ENCODE results near the gene MAPKAPK5.

Gene MAPKAPK5

DNA sequence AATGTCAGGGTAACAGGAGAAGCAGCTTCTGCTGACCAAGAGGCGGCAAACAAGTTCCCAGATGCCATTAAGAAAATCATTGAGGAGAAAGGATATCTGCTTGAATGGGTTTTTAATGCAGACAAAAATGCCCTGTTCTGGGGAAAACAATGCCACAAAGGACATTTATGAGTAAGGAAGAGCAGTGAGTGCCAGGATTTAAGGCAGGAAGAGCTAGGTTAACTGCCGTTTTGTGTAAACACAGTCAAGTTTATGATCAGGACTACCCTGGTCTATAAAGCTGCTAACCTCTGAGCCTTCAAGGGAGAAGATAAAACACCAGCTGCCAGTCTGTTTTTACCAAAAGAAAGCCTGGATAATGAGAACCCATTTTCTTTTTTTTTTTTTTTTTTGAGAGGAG lies 8.5 kb downstream of the MAPKAPK5 start:
- no peak for TF ChIP-seq FOXP2 (optimal IDR thresholded peaks at IDR 0.05; ENCODE audit: borderline replicate concordance, extremely low read depth, extremely low read length, insufficient read depth)
- TF ChIP-seq, protein P1, sequence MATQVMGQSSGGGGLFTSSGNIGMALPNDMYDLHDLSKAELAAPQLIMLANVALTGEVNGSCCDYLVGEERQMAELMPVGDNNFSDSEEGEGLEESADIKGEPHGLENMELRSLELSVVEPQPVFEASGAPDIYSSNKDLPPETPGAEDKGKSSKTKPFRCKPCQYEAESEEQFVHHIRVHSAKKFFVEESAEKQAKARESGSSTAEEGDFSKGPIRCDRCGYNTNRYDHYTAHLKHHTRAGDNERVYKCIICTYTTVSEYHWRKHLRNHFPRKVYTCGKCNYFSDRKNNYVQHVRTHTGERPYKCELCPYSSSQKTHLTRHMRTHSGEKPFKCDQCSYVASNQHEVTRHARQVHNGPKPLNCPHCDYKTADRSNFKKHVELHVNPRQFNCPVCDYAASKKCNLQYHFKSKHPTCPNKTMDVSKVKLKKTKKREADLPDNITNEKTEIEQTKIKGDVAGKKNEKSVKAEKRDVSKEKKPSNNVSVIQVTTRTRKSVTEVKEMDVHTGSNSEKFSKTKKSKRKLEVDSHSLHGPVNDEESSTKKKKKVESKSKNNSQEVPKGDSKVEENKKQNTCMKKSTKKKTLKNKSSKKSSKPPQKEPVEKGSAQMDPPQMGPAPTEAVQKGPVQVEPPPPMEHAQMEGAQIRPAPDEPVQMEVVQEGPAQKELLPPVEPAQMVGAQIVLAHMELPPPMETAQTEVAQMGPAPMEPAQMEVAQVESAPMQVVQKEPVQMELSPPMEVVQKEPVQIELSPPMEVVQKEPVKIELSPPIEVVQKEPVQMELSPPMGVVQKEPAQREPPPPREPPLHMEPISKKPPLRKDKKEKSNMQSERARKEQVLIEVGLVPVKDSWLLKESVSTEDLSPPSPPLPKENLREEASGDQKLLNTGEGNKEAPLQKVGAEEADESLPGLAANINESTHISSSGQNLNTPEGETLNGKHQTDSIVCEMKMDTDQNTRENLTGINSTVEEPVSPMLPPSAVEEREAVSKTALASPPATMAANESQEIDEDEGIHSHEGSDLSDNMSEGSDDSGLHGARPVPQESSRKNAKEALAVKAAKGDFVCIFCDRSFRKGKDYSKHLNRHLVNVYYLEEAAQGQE (IDR thresholded peaks at IDR 0.05; ENCODE audit: insufficient read depth in 1 of 2, low read depth in 2 of 2, low read length in 2 of 2), result no peak
- no peak for TF ChIP-seq POLR2AphosphoS5 (IDR thresholded peaks at IDR 0.05; ENCODE audit: low read depth, low read length)
- TF ChIP-seq SIN3A (IDR thresholded peaks at IDR 0.05; ENCODE audit: borderline replicate concordance, insufficient read depth, low read length), result no peak
- no peak for TF ChIP-seq TAF1 (IDR thresholded peaks at IDR 0.05; ENCODE audit: borderline replicate concordance, insufficient read depth, low read length)

DNA sequence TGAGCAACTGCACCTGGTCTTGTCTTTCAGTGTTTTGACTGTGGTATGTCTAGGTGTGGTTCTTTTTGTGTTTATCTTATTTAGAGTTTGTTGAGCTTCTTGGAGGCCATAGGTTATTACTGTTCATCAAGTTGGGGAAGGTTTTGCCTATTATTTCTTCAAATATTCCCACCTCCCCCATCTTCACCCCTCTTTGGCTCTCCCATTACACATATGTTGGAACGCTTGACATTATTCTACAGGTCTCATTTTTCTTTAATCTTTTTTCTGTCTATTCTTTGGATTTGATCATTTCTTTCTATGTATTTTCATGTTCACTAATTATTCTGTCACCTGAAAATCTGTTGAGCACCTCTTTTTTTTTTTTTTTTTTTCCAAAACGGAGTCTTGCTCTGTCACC lies 16.2 kb downstream of the MAPKAPK5 start:
- TF ChIP-seq POLR2AphosphoS5 (IDR thresholded peaks at IDR 0.05; ENCODE audit: low read depth, low read length) (no peak), FOXP2 (optimal IDR thresholded peaks at IDR 0.05; ENCODE audit: borderline replicate concordance, extremely low read depth, extremely low read length, insufficient read depth) (no peak), TAF1 (IDR thresholded peaks at IDR 0.05; ENCODE audit: borderline replicate concordance, insufficient read depth, low read length) (no peak), SIN3A (IDR thresholded peaks at IDR 0.05; ENCODE audit: borderline replicate concordance, insufficient read depth, low read length) (no peak)
- TF ChIP-seq, protein P1 (IDR thresholded peaks at IDR 0.05; ENCODE audit: insufficient read depth in 1 of 2, low read depth in 2 of 2, low read length in 2 of 2), result no peak

DNA sequence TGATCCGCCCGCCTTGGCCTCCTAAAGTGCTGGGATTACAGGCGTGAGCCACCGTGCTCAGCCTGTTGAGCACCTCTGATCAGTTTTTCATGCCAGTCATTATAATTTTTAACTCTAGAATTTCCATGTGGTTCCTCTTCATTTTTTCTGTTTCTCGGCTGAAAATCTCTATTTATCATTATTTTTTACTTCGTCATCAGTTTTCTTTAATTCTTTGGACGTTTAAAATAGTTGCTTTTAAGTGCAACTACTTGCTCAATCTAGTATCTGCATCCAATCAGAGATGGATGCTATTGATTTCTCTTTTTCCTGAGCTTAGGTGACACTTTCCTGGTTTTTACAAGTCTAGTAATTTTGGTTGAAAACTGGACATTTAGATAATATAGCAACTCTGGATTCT lies 16.8 kb downstream of the MAPKAPK5 start:
- TF ChIP-seq SIN3A (IDR thresholded peaks at IDR 0.05; ENCODE audit: borderline replicate concordance, insufficient read depth, low read length) (no peak), TAF1 (IDR thresholded peaks at IDR 0.05; ENCODE audit: borderline replicate concordance, insufficient read depth, low read length) (no peak), FOXP2 (optimal IDR thresholded peaks at IDR 0.05; ENCODE audit: borderline replicate concordance, extremely low read depth, extremely low read length, insufficient read depth) (no peak), POLR2AphosphoS5 (IDR thresholded peaks at IDR 0.05; ENCODE audit: low read depth, low read length) (no peak)
- TF ChIP-seq, protein P1 (IDR thresholded peaks at IDR 0.05; ENCODE audit: insufficient read depth in 1 of 2, low read depth in 2 of 2, low read length in 2 of 2), result no peak

DNA sequence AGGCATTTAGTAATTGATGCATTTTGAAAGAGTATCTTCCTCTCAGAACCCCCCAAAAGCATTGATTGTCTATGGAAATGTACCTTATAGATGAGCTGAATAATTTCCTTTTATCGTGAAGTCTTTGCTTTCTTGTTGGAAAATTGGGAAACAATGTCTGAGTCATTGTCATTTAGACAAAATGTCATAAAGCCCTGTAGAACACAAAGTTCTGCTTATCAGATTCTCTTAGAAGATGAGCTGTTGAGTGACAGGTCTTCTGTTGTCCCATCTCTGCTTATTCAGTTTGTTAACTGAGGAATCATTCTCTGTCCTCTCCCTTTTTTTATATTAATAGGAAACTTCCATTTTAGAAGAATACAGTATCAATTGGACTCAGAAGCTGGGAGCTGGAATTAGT lies 22.9 kb downstream of the MAPKAPK5 start:
- no peak for TF ChIP-seq SIN3A (IDR thresholded peaks at IDR 0.05; ENCODE audit: borderline replicate concordance, insufficient read depth, low read length)
- no peak for TF ChIP-seq FOXP2 (optimal IDR thresholded peaks at IDR 0.05; ENCODE audit: borderline replicate concordance, extremely low read depth, extremely low read length, insufficient read depth)
- TF ChIP-seq TAF1 (IDR thresholded peaks at IDR 0.05; ENCODE audit: borderline replicate concordance, insufficient read depth, low read length), result no peak
- no peak for TF ChIP-seq POLR2AphosphoS5 (IDR thresholded peaks at IDR 0.05; ENCODE audit: low read depth, low read length)
- TF ChIP-seq, protein P1 (IDR thresholded peaks at IDR 0.05; ENCODE audit: insufficient read depth in 1 of 2, low read depth in 2 of 2, low read length in 2 of 2), result no peak

DNA sequence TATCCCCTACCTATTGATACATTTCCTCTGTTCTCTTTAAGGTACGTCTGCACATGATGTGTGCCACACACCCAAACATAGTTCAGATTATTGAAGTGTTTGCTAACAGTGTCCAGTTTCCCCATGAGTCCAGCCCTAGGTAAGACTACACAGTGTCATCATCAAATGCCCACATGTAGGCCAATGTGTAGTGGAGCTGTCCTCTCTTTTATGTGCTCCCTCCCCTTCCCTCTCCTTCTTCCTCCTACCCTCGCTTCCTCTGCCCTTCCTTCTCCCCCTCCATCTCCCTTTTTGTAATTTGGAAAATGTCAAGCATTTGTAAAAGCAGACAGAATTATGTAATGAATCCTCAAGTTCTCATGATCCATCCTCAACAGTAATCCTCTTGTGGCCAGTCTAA lies 25.5 kb downstream of the MAPKAPK5 start:
- TF ChIP-seq FOXP2 (optimal IDR thresholded peaks at IDR 0.05; ENCODE audit: borderline replicate concordance, extremely low read depth, extremely low read length, insufficient read depth) (no peak), POLR2AphosphoS5 (IDR thresholded peaks at IDR 0.05; ENCODE audit: low read depth, low read length) (no peak), SIN3A (IDR thresholded peaks at IDR 0.05; ENCODE audit: borderline replicate concordance, insufficient read depth, low read length) (no peak), TAF1 (IDR thresholded peaks at IDR 0.05; ENCODE audit: borderline replicate concordance, insufficient read depth, low read length) (no peak)
- TF ChIP-seq, protein P1 (IDR thresholded peaks at IDR 0.05; ENCODE audit: insufficient read depth in 1 of 2, low read depth in 2 of 2, low read length in 2 of 2), result no peak
